HG03354 (cell line): ENCODE measurements around the gene CCDC91.

ENCODE experiments used
- ATAC-seq: cut with Tn5 transposase; IDR thresholded peaks from one replicate; pipeline ENCODE4 v1.9.1; 2021; ENCODE audit warnings: mild to moderate bottlenecking; ENCODE audit not compliant: unreplicated experiment, poor library complexity, severe bottlenecking

The CCDC91 gene

DNA sequence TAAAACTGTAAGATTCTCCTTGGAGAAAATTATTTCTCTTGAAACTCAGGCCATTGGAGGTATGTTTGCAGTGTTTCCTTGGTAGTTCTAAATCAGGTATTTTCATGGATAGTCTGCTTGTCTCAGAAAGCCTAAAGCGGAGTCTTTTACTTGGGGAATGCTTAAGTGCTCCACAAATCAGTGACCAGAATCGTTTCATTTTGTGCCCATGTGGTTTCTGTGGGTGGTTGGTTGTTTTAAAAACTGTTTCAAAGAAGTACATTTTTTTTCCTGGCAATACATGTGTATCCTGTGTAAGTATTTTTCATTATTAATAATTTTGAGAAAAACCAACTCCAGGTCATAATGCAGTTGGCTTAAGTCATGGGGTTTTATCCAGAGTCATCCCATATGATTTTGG lies 33.6 kb downstream of the CCDC91 start:
- ATAC-seq = peak; percentile 33

- ATAC-seq = no peak
Measured at GRCh38 chr12:28226705-28227104, 36.4 kb downstream of the CCDC91 start.

- no peak for ATAC-seq
Measured at GRCh38 chr12:28227251-28227650, 37.0 kb downstream of the CCDC91 start.

GRCh38 chr12:28231248-28231647 lies 41.0 kb downstream of the CCDC91 start:
- ATAC-seq = no peak

DNA sequence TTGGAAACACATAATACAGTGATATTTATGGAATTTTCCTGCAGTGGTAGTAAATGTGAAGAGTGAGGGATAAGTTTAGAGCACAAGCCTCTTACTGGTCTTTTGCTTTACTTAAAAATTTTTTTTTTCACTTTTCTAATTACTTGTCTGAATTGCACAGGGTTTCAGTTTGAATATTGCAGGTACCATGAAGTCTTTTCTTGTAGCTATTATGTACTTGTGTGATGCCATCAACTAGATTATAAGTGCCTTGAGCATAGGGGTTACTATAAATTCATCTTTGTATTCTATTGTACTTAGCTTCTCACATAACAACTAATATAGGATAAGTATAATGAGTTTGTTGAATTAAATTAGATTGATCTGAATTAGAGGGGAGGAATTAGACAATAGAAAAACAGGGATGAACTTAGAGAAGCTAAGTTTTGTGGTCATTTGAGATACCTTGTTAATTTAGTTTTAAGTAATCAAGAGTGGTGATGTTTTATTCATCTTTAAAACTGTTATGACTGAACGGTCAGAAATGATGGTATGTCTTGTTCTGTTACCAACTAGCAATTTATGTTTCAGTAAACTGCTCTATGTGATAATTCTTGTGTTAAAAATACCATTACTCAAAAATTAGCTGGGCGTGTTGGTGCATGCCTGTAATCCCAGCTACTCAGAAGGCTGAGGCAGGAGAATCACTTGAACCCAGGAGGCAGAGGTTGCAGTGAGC lies 42.1 kb downstream of the CCDC91 start:
- ATAC-seq = no peak

DNA sequence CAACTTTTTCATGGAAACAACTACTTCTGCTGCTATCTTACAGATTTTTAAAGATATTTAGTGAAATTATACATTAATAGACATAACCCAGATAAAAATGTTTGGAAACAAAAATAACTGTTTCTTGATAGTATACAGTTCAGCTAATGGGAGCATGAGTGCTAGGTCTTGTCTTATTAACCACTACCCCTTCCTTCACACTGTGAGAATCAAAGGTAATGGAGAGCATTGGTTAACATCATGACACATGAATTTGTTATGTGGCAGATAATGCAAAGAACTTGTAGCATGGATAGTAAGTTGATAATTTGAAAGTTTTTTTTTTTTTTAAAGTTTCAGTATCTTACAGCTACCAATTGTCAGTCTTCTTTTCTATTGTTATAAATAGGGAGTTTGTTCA lies 44.2 kb downstream of the CCDC91 start:
- no peak for ATAC-seq

GRCh38 chr12:28235015-28235414 lies 44.8 kb downstream of the CCDC91 start:
- no peak for ATAC-seq

GRCh38 chr12:28235985-28236384 lies 45.7 kb downstream of the CCDC91 start:
- ATAC-seq = no peak

- ATAC-seq = no peak
Measured at GRCh38 chr12:28237423-28237822, 47.2 kb downstream of the CCDC91 start.

DNA sequence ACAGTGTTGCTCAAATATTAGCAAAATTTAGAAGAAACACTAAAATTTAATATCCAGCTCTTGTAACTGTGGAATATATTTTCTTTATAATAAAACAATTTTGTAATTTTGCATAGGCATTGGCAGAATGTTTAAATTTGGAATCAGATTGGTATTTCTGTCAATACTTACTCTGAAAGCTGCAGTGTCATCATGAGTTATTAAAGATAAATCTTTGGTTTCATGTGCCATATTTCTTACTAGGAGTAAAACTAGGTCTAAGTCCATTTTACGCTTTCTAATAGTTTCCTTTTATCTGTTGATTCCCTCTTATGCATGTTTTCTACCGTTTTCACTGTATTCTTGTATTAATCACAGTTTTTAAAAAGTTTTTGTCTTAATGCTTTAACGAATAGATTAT lies 49.7 kb downstream of the CCDC91 start:
- no peak for ATAC-seq

DNA sequence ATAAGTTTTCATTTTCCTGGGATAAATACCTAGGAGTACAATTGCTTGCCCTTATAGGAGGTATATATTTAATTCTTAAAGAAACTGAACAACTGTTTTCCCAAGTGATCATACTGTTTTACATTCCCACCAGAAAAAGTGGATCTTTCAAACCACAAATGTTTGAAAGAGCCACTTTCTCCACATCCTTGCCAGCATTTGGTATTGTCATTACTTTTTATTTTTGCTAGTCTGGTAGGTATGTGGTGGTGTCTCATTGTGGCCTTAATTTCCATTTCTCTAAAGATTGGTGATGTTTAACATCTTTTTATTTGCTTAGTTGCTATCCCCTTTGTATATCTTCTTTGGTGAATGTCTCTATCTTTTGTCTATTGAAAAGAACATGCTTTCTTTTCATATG lies 50.6 kb downstream of the CCDC91 start:
- no peak for ATAC-seq

DNA sequence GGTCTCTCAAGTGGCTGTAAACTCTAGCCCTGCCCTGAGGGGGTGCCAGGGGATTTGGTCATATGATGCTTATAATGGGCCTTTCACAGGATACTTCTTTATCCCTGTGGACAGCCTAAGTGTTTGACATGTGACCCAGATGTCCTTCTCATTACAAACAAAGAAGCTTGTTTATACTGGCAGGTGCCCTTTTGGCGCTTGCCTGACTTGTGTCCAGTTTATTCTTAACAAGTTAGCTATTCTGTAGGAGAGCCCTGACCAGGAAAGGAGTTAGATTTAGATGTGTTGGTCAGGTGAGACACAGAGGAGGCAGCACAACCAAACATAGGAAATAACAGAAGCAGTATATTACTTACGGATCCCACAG lies 51.9 kb downstream of the CCDC91 start:
- ATAC-seq = no peak

GRCh38 chr12:28242496-28243309 lies 52.4 kb downstream of the CCDC91 start:
- no peak for ATAC-seq

- no peak for ATAC-seq
Measured at GRCh38 chr12:28243310-28243633, 53.0 kb downstream of the CCDC91 start.

DNA sequence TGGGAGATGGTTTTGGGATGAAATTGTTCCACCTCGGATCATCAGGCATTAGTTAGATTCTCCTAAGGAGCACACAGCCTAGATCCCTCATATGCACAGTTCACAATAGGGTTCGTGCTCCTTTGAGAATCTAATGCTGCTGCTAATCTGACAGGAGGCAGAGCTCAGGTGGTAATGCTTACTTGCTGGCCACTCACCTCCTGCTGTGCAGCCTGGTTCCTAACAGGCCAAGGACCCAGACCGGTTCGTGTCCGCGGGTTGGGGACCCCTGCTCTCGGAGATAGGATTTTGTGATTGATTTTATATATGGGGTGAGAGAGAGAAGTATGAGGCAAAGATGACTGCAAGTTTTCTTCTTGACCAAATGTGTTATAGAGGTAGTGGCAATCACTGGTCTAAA lies 57.5 kb downstream of the CCDC91 start:
- no peak for ATAC-seq

DNA sequence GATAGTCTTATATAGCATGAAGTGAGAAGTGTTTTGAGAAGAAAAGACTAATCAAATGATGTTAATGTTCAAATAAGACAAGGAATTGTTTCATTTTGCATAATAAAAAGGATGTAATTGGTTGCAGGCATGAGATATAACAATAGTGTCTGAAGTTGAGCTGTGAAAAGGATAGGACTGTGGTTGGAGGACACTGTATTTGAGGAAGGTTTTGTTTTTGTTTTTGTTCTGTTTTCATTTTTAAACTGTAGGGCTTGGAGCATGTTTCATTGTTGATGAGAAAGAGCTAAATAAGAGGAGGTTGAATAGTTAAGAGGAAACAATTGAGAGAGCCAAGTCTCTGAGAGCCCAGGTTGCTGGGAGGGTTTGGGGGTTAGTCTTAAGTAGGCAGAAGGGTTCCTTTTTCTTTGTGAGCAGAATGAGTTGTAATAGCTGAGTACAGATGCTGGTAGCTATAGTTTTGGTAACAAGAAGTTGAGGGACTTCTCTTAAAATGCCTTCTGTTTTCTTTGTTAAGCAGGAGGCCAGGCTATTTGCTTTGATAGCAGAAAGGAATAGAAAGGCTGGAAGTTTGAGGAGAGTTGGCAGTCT lies 58.4 kb downstream of the CCDC91 start:
- no peak for ATAC-seq

GRCh38 chr12:28253161-28253641 lies 62.9 kb downstream of the CCDC91 start:
- peak; percentile 93 for ATAC-seq

- no peak for ATAC-seq
Measured at GRCh38 chr12:28257411-28257810, 67.2 kb downstream of the CCDC91 start.

- ATAC-seq = no peak
Measured at GRCh38 chr12:28258998-28259397, 68.7 kb downstream of the CCDC91 start.

- ATAC-seq = no peak
Measured at GRCh38 chr12:28265435-28266042, 75.3 kb downstream of the CCDC91 start.
